OCI-LY3 (cell line): ENCODE measurements around the gene PHLDB3.
"Not testable (repeated sequence)": the region's sequence is repeated elsewhere in the genome, so short reads cannot be mapped to it uniquely, and the experiment has no call there.

Experiments
- H2AFZ ChIP-seq: fragments of 200-600, 300-600 bp; shearing (Covaris generic); 2 replicates; pipeline ENCODE4 v1.6.0; 2014; ENCODE audit warnings: antibody characterized with exemption, low read depth, low read length
- H3K27ac ChIP-seq: fragments of 200-600, 300-600 bp; sonication (generic); 2 replicates; pipeline ENCODE4 v1.5.1; 2014; ENCODE audit warnings: mild to moderate bottlenecking, low read length, moderate library complexity, mixed read lengths
- H3K27me3 ChIP-seq: fragments of 200-600, 300-600 bp; sonication (generic); 2 replicates; pipeline ENCODE4 v1.6.1; 2014; ENCODE audit warnings: low read depth, low read length, mixed read lengths
- H3K36me3 ChIP-seq: fragments of 200-600, 300-600 bp; sonication (generic); replicated peaks from 2 replicates; pipeline ENCODE3; 2014; ENCODE audit warnings: low read depth, low read length, mixed read lengths
- H3K4me1 ChIP-seq: fragments of 300-600, 200-600 bp; sonication (generic); 2 replicates; pipeline ENCODE4 v1.6.1; 2014; ENCODE audit warnings: low read length, mixed read lengths
- H3K4me2 ChIP-seq: fragments of 200-600, 300-600 bp; sonication (generic); 2 replicates; pipeline ENCODE4 v1.6.1; 2014; ENCODE audit warnings: low read length, mixed read lengths
- H3K4me3 ChIP-seq: fragments of 300-600, 200-600 bp; sonication (generic); 2 replicates; pipeline ENCODE4 v1.5.1; 2014; ENCODE audit warnings: antibody characterized with exemption, mild to moderate bottlenecking, low read length, moderate library complexity
- H3K79me2 ChIP-seq: fragments of 300-600, 200-600 bp; shearing (Covaris generic); 2 replicates; pipeline ENCODE4 v1.6.1; 2014; ENCODE audit warnings: mild to moderate bottlenecking, low read length, mixed read lengths
- H3K9ac ChIP-seq: fragments of 300-600, 200-600 bp; shearing (Covaris generic); 2 replicates; pipeline ENCODE4 v1.6.0; 2014; ENCODE audit warnings: mild to moderate bottlenecking, low read length, moderate library complexity
- H3K9me3 ChIP-seq: fragments of 200-600, 300-600 bp; shearing (Covaris generic); 2 replicates; pipeline ENCODE4 v1.6.1; 2014; ENCODE audit warnings: low read length, mixed read lengths; ENCODE audit not compliant: insufficient read depth
- H4K20me1 ChIP-seq: fragments of 200-600, 300-600 bp; sonication (generic); 2 replicates; pipeline ENCODE4 v1.6.1; 2016; ENCODE audit warnings: low read length, mixed read lengths; ENCODE audit not compliant: insufficient read depth
- CTCF ChIP-seq: fragments of 200-600, 300-600 bp; sonication (generic); IDR thresholded peaks from 2 replicates; pipeline ENCODE4 v1.5.1; 2014; ENCODE audit warnings: antibody characterized with exemption, low read length, low read depth
- EZH2phosphoT487 ChIP-seq: fragments of 200-600 bp; shearing (Covaris generic); IDR thresholded peaks from 2 replicates; pipeline ENCODE4 v1.6.1; 2018; ENCODE audit warnings: antibody characterized with exemption, mixed run types, low read depth

PHLDB3 gene

DNA sequence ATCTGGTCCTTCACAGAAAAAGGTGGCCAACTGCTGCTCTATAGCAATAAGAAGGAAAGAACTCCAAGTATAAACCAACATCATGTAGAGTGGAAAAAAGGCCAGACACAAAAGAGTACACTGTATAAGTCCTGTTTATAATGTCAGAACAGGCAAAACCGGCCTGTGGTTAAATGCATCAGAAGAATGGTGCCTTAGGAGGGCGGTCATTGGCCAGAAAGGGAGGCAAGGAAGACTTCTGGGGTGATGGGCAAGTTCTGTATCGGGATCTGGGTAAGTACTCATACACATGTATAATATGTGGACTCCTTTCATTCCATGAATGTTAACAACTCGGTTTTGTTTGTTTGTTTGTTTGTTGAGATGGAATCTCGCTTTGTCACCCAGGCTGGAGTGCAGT, 18.4 kb upstream of the PHLDB3 start:
- no peak for TF ChIP-seq CTCF
- TF ChIP-seq EZH2phosphoT487: no peak
- H3K27ac ChIP-seq: no peak overlapping the region
- no peak overlapping the region for H3K9ac ChIP-seq
- H3K27me3 ChIP-seq: no peaks in the 10 kb centered on the region
- H3K4me2 ChIP-seq: no peak overlapping the region
- peaks cover 26% of the 10 kb centered on the region for H3K4me1 ChIP-seq
- H3K79me2 ChIP-seq: no peaks in the 10 kb centered on the region
- H3K36me3 ChIP-seq: no peaks in the 10 kb centered on the region
- no peaks in the 10 kb centered on the region for H4K20me1 ChIP-seq
- no peak overlapping the region for H2AFZ ChIP-seq
- no peak overlapping the region for H3K4me3 ChIP-seq
- H3K9me3 ChIP-seq: no peaks in the 10 kb centered on the region

DNA sequence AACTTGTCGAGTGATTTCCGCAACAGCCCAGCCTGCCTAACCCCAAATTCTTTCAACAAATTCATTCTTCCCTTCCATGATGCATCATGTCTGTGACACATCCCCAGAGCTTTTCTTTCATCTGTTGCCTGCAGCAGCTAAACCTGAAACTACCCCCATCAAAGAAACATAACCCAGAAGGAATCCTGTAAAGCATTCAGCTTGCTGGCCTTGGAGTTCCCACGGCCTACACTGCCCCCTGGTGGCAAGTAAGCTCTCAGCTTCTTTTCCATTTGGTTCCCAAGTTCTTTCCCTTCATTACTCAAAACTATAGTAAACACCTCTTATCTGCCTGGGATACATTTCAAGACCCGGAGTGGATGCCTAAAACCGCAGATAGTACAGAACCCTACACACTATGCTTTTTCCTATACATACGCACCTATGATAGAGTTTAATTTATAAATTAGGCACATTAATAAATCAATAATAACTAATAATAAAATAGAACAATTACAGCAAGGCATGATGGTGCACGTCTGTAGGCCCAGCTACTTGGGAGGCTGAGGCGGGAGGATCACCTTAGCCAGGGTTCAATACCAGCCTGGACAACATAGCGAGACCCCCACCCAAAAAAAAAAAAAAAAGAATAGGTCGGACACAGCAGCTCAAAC, 15.0 kb upstream of the PHLDB3 start:
- Histone ChIP-seq H3K4me3 (no peak overlapping the region), H3K36me3 (no peaks in the 10 kb centered on the region)

DNA sequence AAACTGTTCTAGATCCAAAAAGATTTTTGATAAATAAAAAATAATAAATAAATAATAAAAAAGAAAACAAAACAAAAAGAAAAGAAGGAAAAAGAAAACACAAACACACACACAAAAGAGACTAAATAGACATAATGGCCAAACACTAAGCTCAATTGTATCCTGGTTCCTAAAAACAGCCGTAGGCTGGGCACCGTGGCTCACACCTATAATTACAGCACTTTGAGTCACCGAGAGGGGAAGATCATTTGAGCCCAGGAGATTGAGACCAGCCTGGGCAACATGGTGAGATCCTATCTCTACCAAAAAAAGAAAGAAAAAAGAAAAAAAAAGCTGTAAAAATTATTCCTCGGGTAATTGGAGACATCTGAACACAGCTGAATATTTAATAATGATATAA, 13.5 kb upstream of the PHLDB3 start:
- Histone ChIP-seq H3K9me3 (no peaks in the 10 kb centered on the region), H2AFZ (no peak overlapping the region), H3K36me3 (no peaks in the 10 kb centered on the region), H3K9ac (no peak overlapping the region), H4K20me1 (no peaks in the 10 kb centered on the region), H3K27me3 (no peaks in the 10 kb centered on the region), H3K79me2 (no peaks in the 10 kb centered on the region), H3K4me2 (peak overlapping the region; percentile 4; the same call in 1 of the 2 replicates), H3K4me1 (peaks cover 12% of the 10 kb centered on the region; the same call in 1 of the 2 replicates), H3K27ac (no peak overlapping the region), H3K4me3 (no peak overlapping the region)
- TF ChIP-seq EZH2phosphoT487 (no peak), CTCF (no peak)

More for the DNA sequence above, 15.0 kb upstream of the PHLDB3 start:
- no peak overlapping the region for H3K27ac ChIP-seq
- TF ChIP-seq EZH2phosphoT487 (no peak), CTCF (peak; percentile 98)
- H3K9ac ChIP-seq: no peak overlapping the region
- no peaks in the 10 kb centered on the region for H4K20me1 ChIP-seq
- H3K79me2 ChIP-seq: no peaks in the 10 kb centered on the region
- H3K4me1 ChIP-seq: peaks cover 12% of the 10 kb centered on the region; the same call in 1 of the 2 replicates
- H2AFZ ChIP-seq: no peak overlapping the region
- H3K4me2 ChIP-seq: no peak overlapping the region
- H3K27me3 ChIP-seq: no peaks in the 10 kb centered on the region
- H3K9me3 ChIP-seq: no peaks in the 10 kb centered on the region

DNA sequence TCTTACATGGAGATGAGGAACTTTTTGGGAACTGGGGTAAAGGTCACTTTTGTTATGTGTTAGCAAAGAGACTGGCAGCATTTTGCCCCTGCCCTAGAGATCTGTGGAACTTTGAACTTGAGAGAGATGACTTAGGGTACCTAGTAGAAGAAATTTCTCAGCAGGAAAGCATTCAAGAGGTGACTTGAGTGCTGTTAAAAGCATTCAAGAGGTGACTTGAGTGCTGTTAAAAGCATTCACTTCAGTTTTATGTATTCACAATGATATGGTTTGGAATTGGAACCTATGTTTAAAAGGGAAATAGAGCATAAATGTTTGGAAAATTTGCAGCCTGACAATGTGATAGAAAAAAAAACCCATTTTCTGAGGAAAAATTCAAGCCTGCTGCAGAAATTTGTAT, 7.9 kb upstream of the PHLDB3 start:
- not testable (repeated sequence) for H3K9ac ChIP-seq, H2AFZ ChIP-seq, H3K36me3 ChIP-seq, H3K79me2 ChIP-seq, H3K9me3 ChIP-seq, H4K20me1 ChIP-seq, H3K27ac ChIP-seq, H3K4me1 ChIP-seq, H3K27me3 ChIP-seq, H3K4me3 ChIP-seq, H3K4me2 ChIP-seq
